GM21381 (cell line): ENCODE results near the gene TTYH2.
"Not testable (repeated sequence)": the region's sequence is repeated elsewhere in the genome, so short reads cannot be mapped to it uniquely, and the experiment has no call there.

ENCODE experiments used
- ATAC-seq: cut with Tn5 transposase; IDR thresholded peaks from one replicate; pipeline ENCODE4 v1.9.1; 2021; ENCODE audit warnings: mild to moderate bottlenecking, moderate library complexity; ENCODE audit not compliant: unreplicated experiment

The TTYH2 gene

DNA sequence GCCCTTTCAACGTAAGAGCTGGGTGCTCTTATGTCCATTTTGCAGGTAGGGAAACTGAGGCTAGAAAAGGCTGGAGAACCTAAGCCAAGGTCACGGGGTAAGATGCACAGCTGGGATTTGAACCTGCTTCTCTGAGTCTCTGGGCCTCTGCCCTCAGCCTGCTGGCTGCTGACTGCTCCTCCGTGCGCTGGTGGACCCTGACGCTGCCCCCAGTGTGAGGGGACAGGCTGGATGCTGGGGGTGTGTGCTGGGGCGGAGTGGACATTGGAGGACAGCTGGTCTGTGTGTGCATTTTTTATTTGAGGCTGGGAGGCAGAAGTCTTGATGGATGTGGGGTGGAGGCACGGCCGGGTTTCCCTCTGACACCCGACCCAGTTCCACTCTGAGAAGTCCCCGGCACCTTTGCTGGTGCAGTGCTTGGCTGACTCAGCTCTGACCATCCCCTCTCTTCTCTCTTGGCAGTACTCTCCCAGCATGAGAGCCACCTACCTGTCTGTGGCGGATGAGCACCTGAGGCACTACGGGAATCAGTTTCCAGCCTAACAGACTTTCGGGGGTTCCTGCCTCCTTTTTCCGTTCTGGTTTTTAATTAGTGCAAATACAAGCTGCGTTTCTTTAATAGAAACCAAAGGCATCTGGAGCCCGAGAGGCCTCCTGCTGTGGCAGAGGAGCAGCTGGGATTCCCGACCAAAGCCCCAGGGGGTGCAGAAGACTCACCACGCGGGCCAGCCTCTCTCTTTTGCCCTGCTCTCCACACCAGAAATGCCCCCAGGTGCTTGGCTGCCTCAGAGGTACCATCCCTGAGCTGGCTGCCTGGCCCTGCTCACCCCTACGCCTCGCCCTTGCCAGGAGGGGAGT is 46.5 kb downstream of the TTYH2 start:
- no peak for ATAC-seq

GRCh38 chr17:74260525-74260850 is 47.1 kb downstream of the TTYH2 start:
- ATAC-seq: no peak

GRCh38 chr17:74262601-74263000 is 49.2 kb downstream of the TTYH2 start:
- ATAC-seq: no peak

- ATAC-seq: not testable (repeated sequence)
These were observed 53.7 kb downstream of the TTYH2 start for GRCh38 chr17:74267054-74267453.

GRCh38 chr17:74267579-74267978 is 54.2 kb downstream of the TTYH2 start:
- no peak for ATAC-seq

DNA sequence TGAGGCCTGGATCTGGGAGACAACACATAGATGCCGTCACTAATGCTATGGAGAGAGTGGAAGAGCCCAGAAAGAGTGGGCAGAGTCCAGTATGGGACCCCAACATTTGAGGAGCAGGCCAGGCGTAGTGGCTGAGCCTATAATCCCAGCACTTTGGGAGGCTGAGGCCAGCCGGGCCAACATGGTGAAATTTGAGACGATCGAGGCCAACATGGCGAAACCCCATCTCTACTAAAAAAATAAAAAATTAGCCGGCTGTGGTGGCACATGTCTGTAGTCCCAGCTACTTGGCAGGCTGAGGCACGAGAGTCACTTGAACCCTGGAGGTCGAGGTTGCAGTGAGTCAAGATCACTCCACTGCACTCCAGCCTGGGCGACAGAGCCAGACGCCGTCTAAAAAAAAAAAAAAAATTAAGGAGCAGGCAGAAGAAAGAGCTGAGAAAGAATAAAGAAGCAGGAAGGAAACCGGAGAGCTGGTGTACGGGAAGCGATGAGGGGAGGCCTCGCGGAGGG is 54.7 kb downstream of the TTYH2 start:
- ATAC-seq: no peak

DNA sequence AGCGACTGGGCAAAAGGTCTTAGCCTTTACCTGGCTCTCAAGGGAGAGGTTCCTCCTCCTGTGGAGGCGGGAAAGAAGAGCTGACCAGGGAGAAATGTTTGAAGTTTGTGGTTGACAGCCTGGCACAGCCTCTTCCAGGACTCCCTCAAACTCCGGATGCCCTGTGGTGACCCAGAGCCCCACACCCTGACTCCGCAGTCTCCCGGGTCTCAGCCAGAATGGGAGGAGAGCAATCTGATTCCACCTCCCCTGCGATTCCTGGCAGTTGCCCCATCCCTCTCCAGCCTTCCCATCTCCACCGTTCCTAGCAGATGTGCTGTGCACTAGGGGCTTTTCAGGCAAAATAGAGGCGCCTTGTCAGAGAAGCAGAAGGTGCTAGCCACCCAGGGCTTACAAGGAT is 55.2 kb downstream of the TTYH2 start:
- no peak for ATAC-seq

DNA sequence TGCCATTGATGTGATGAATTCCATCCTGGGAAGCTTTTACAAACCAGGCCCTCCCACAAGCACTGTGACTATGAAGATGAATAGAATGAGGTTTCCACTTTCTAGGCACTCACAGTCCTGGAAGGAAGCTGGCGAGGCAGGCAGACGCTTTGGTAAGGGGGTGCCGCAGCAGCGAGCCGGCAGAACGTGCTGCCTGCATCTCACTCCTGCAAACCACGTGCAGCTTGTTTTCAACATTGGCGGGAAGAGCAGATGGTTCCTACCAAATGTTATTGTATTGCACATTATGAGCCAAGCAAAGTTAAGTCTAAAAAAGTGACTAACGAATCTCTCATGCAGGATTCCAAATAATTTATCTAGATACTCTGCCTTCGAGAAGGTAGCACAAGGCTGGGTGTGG is 57.0 kb downstream of the TTYH2 start:
- no peak for ATAC-seq

DNA sequence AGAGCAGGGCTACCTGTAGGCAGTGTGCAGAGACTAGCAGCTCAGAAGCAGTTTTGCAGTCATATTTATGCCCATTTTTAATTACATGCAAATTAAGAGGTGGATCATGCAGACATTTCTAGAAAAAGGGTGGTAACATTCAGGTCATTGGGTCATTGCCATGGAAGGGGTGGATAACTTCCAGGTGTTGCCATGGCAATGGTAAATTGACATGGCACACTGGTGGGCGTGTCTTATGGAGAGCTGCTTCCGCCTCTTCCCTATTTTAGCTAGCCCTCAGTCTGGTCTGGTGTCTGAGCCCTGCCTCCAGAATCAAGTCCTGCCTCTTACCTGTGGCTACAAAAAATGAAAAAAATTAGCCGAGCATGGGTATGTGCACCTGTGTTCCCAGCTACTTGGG is 57.9 kb downstream of the TTYH2 start:
- ATAC-seq: no peak

GRCh38 chr17:74271901-74272561 is 58.7 kb downstream of the TTYH2 start:
- ATAC-seq: no peak

GRCh38 chr17:74272731-74273201 is 59.4 kb downstream of the TTYH2 start:
- ATAC-seq: no peak

- no peak for ATAC-seq
These were observed 60.8 kb downstream of the TTYH2 start, which contains the start of gene DNAI2 for GRCh38 chr17:74274060-74274708. DNAI2 (plus strand) TSS chr17:74274234; CDS start chr17:74281818, 7,584 bp downstream.

- no peak for ATAC-seq
These were observed 61.5 kb downstream of the TTYH2 start for GRCh38 chr17:74274709-74275340.

- ATAC-seq: no peak
These were observed 62.7 kb downstream of the TTYH2 start for GRCh38 chr17:74276051-74276476.

DNA sequence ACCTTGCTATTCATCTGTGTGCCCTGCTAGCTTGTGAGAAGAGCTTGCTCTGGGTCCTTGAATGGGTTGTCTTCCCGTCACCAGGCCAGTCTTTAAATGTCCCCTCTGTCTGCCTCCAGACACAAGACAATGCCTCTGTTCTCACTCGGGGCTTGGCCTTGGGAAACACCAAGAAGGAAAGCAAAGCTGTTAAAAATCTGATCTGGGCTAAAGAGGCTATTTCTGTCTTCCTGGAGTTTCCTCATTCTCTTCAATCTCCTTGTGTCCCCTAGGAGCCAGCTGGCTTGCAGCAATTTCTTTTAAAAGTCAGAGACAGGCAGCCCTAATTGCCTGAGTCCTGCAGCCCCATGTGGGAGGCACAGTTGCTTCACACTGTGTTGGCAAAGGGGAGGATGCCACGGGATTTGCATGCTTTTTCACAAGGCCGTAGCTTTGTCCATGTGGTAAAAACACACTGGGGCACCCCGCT is 63.2 kb downstream of the TTYH2 start:
- ATAC-seq: no peak

DNA sequence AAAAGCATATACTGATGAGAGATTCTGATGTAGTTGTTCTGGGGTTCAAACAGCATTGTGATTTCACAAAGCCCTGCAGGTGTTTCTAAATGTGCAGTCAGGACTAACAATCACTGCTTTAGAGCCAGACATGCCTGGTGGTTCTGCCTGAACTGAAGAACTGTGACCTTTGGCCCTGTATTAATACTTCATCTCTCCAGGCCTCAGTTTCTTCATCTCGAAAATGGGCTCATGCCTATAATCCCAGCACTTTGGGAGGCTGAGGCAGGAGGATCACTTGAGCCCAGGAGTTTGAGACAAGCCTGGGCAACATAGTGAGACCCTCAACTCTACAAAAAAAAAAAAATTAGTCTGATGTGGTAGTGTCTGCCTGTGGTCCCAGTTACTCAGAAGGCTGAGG is 64.6 kb downstream of the TTYH2 start:
- ATAC-seq: no peak

DNA sequence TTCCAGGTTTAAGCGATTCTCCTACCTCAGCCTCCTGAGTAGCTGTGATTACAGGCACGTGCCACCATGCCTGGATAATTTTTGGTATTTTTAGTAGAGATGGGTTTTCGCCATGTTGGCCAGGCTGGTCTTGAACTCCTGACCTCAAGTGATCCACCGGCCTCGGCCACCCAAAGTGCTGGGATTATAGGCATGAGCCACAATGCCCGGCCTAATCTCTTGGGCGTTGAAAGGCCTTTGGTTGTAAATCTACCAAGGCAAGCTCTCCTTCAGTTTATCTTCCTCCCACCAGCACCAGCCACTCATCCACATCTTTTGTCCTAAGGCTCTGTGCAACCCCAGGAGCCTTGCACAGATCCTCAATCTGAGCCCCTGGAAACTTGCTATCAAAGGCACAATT is 66.2 kb downstream of the TTYH2 start:
- not testable (repeated sequence) for ATAC-seq

DNA sequence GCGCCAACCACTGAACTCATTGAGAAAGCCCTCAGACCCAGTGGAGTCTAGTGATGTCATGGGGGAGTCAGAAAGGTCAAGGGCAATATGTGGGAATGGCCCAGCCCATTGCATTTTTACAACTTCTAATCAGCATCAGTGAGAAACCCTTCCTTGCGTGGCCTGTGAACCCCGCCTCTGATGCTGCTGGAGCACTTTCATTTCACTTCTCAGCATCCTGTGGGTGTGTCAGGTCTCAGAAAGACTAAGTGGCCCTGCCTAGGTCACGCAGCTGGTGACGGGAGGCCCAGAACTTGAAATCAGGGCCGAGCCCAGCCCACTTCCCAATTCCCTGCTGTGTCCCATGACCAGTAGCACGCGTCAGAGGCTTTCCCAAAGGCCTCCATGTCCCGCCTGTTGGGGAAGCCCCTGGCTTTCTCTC is 66.7 kb downstream of the TTYH2 start:
- peak; percentile 54 for ATAC-seq

GRCh38 chr17:74281799-74282198 is 68.4 kb downstream of the TTYH2 start:
- no peak for ATAC-seq

GRCh38 chr17:74282274-74282586 is 68.9 kb downstream of the TTYH2 start:
- ATAC-seq: not testable (repeated sequence)
